ENCODE data around the gene TBC1D22A. TPM values are rescaled to one million over a fixed set of nuclear protein-coding genes. Genes with fewer than 3 reads are reported as not detected.

Gene TBC1D22A
- total and polyA plus RNA-seq, 2 experiments from 2014 or later = 9.6 to 13.3 TPM

DNA sequence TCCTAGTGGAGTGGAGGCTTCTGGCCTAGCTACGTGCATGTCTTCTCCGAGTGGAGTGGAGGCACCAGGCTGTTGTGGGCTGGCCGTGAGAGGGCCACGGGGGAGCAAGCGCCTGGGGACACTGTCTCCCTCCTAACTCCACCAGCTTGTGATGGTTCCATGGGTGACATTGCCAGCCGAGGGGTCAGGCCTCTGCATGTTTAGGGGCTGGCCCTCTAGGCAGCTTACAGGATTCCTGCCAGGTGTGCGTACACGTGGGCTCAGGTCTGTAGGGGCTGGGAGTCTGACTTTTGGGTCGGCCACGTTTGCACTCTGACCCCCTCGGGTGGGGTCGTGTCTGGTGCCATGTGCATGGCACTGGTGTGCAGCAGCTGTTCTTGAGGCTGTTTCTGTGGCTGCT, 31.6 kb downstream of the TBC1D22A start:
- ATAC-seq = no peak
- Histone ChIP-seq H3K27ac (ENCODE audit: low read depth) (no peak overlapping the region), H3K27me3 (ENCODE audit: insufficient read depth) (no peaks in the 10 kb centered on the region), H2AFZ (no peak overlapping the region), H3K4me2 (no peak overlapping the region), H3F3A (replicated peaks; ENCODE audit: low read depth) (no peaks in the 10 kb centered on the region), H3K36me3 (ENCODE audit: insufficient read depth) (no peaks in the 10 kb centered on the region), H3K9me2 (ENCODE audit: insufficient read depth) (no peaks in the 10 kb centered on the region), H3K79me2 (replicated peaks; ENCODE audit: insufficient read depth) (peaks cover 24% of the 10 kb centered on the region), H4K20me1 (replicated peaks; ENCODE audit: insufficient read depth) (peaks cover 3% of the 10 kb centered on the region), H3K4me1 (ENCODE audit: insufficient read depth) (peaks cover 3% of the 10 kb centered on the region; the same call in 1 of the 2 replicates), H3K4me3 (no peak overlapping the region)
- peaks cover 8% of the 10 kb centered on the region; the same call in 2 of the 3 replicates for H3K36me3 Mint-ChIP-seq (ENCODE audit: low read depth)
- H3K9me3 Mint-ChIP-seq = no peaks in the 10 kb centered on the region
- no peak for DNase-seq (ENCODE audit: low spot score)
- H3K27me3 Mint-ChIP-seq (ENCODE audit: insufficient read depth, low read depth, poor library complexity) = peaks cover 7% of the 10 kb centered on the region
- H3K27ac Mint-ChIP-seq = no peak overlapping the region
- H3K4me1 Mint-ChIP-seq = peaks cover 2% of the 10 kb centered on the region
- H3K4me3 Mint-ChIP-seq = no peak overlapping the region
- TF ChIP-seq STAT1 (IDR thresholded peaks at IDR 0.05; ENCODE audit: unreplicated experiment) (no peak), CREB1 (CRISPR knock-in tag; IDR thresholded peaks at IDR 0.05; ENCODE audit: low read depth) (no peak), EZH2phosphoT487 (IDR thresholded peaks at IDR 0.05; ENCODE audit: unreplicated experiment) (no peak), NANOG (IDR thresholded peaks at IDR 0.05; ENCODE audit: borderline replicate concordance) (no peak), POLR2AphosphoS5 (IDR thresholded peaks at IDR 0.05; ENCODE audit: low read depth) (no peak), ZNF114 (CRISPR knock-in tag; IDR thresholded peaks at IDR 0.05) (no peak), ZNF331 (CRISPR knock-in tag; IDR thresholded peaks at IDR 0.05; ENCODE audit: low read depth) (no peak), EZH2 (IDR thresholded peaks at IDR 0.05; ENCODE audit: low read depth, unreplicated experiment) (no peak), JUNB (IDR thresholded peaks at IDR 0.05; ENCODE audit: unreplicated experiment) (no peak)
- TF ChIP-seq, protein P1, sequence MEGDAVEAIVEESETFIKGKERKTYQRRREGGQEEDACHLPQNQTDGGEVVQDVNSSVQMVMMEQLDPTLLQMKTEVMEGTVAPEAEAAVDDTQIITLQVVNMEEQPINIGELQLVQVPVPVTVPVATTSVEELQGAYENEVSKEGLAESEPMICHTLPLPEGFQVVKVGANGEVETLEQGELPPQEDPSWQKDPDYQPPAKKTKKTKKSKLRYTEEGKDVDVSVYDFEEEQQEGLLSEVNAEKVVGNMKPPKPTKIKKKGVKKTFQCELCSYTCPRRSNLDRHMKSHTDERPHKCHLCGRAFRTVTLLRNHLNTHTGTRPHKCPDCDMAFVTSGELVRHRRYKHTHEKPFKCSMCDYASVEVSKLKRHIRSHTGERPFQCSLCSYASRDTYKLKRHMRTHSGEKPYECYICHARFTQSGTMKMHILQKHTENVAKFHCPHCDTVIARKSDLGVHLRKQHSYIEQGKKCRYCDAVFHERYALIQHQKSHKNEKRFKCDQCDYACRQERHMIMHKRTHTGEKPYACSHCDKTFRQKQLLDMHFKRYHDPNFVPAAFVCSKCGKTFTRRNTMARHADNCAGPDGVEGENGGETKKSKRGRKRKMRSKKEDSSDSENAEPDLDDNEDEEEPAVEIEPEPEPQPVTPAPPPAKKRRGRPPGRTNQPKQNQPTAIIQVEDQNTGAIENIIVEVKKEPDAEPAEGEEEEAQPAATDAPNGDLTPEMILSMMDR (conservative IDR thresholded peaks at IDR 0.05; ENCODE audit: low read depth in 2 of 2) = no peak
- TF ChIP-seq, protein P2, sequence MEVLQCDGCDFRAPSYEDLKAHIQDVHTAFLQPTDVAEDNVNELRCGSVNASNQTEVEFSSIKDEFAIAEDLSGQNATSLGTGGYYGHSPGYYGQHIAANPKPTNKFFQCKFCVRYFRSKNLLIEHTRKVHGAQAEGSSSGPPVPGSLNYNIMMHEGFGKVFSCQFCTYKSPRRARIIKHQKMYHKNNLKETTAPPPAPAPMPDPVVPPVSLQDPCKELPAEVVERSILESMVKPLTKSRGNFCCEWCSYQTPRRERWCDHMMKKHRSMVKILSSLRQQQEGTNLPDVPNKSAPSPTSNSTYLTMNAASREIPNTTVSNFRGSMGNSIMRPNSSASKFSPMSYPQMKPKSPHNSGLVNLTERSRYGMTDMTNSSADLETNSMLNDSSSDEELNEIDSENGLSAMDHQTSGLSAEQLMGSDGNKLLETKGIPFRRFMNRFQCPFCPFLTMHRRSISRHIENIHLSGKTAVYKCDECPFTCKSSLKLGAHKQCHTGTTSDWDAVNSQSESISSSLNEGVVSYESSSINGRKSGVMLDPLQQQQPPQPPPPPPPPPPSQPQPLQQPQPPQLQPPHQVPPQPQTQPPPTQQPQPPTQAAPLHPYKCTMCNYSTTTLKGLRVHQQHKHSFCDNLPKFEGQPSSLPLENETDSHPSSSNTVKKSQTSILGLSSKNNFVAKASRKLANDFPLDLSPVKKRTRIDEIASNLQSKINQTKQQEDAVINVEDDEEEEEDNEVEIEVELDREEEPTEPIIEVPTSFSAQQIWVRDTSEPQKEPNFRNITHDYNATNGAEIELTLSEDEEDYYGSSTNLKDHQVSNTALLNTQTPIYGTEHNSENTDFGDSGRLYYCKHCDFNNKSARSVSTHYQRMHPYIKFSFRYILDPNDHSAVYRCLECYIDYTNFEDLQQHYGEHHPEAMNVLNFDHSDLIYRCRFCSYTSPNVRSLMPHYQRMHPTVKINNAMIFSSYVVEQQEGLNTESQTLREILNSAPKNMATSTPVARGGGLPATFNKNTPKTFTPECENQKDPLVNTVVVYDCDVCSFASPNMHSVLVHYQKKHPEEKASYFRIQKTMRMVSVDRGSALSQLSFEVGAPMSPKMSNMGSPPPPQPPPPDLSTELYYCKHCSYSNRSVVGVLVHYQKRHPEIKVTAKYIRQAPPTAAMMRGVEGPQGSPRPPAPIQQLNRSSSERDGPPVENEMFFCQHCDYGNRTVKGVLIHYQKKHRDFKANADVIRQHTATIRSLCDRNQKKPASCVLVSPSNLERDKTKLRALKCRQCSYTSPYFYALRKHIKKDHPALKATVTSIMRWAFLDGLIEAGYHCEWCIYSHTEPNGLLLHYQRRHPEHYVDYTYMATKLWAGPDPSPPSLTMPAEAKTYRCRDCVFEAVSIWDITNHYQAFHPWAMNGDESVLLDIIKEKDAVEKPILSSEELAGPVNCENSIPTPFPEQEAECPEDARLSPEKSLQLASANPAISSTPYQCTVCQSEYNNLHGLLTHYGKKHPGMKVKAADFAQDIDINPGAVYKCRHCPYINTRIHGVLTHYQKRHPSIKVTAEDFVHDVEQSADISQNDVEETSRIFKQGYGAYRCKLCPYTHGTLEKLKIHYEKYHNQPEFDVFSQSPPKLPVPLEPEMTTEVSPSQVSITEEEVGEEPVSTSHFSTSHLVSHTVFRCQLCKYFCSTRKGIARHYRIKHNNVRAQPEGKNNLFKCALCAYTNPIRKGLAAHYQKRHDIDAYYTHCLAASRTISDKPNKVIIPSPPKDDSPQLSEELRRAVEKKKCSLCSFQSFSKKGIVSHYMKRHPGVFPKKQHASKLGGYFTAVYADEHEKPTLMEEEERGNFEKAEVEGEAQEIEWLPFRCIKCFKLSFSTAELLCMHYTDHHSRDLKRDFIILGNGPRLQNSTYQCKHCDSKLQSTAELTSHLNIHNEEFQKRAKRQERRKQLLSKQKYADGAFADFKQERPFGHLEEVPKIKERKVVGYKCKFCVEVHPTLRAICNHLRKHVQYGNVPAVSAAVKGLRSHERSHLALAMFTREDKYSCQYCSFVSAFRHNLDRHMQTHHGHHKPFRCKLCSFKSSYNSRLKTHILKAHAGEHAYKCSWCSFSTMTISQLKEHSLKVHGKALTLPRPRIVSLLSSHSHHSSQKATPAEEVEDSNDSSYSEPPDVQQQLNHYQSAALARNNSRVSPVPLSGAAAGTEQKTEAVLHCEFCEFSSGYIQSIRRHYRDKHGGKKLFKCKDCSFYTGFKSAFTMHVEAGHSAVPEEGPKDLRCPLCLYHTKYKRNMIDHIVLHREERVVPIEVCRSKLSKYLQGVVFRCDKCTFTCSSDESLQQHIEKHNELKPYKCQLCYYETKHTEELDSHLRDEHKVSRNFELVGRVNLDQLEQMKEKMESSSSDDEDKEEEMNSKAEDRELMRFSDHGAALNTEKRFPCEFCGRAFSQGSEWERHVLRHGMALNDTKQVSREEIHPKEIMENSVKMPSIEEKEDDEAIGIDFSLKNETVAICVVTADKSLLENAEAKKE (CRISPR knock-in tag; IDR thresholded peaks at IDR 0.05) = no peak
- TF ChIP-seq, protein P3, sequence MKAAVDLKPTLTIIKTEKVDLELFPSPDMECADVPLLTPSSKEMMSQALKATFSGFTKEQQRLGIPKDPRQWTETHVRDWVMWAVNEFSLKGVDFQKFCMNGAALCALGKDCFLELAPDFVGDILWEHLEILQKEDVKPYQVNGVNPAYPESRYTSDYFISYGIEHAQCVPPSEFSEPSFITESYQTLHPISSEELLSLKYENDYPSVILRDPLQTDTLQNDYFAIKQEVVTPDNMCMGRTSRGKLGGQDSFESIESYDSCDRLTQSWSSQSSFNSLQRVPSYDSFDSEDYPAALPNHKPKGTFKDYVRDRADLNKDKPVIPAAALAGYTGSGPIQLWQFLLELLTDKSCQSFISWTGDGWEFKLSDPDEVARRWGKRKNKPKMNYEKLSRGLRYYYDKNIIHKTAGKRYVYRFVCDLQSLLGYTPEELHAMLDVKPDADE (IDR thresholded peaks at IDR 0.05) = no peak
- TF ChIP-seq, protein P4, sequence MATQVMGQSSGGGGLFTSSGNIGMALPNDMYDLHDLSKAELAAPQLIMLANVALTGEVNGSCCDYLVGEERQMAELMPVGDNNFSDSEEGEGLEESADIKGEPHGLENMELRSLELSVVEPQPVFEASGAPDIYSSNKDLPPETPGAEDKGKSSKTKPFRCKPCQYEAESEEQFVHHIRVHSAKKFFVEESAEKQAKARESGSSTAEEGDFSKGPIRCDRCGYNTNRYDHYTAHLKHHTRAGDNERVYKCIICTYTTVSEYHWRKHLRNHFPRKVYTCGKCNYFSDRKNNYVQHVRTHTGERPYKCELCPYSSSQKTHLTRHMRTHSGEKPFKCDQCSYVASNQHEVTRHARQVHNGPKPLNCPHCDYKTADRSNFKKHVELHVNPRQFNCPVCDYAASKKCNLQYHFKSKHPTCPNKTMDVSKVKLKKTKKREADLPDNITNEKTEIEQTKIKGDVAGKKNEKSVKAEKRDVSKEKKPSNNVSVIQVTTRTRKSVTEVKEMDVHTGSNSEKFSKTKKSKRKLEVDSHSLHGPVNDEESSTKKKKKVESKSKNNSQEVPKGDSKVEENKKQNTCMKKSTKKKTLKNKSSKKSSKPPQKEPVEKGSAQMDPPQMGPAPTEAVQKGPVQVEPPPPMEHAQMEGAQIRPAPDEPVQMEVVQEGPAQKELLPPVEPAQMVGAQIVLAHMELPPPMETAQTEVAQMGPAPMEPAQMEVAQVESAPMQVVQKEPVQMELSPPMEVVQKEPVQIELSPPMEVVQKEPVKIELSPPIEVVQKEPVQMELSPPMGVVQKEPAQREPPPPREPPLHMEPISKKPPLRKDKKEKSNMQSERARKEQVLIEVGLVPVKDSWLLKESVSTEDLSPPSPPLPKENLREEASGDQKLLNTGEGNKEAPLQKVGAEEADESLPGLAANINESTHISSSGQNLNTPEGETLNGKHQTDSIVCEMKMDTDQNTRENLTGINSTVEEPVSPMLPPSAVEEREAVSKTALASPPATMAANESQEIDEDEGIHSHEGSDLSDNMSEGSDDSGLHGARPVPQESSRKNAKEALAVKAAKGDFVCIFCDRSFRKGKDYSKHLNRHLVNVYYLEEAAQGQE (IDR thresholded peaks at IDR 0.05; ENCODE audit: unreplicated experiment) = no peak
